ENCODE measurements around the gene AK5.

- TF ChIP-seq CTCF (IDR thresholded peaks at IDR 0.05), result no peak
- no peak for TF ChIP-seq POLR2A (IDR thresholded peaks at IDR 0.05)
Measured at GRCh38 chr1:77412069-77412819, 130.4 kb downstream of the AK5 start.
